HCT116 (cell line): ENCODE results near the gene ASS1. TPM values are rescaled to one million over a fixed set of nuclear protein-coding genes. Genes with fewer than 3 reads are reported as not detected.

Experiments used
- ATAC-seq: fragments of 200-7000 bp; cut with Tn5 transposase; 2 replicates; pipeline ENCODE4 v1.9.1; 2020; ENCODE audit warnings: mild to moderate bottlenecking, moderate library complexity
- BruUV-seq: library from RNA; stranded (reverse); fragments of 400-500 nt; replicated peaks from 2 replicates; lab custom pipeline; 2021; lab: Mats Ljungman, UMichigan
- CTCF ChIA-PET: fragments of 300-600 bp; sonication (Branson Sonifier 250); formaldehyde crosslinking; loops from one replicate; lab custom pipeline; 2021; ENCODE audit warnings: antibody characterized with exemption; lab: Charles Lee
- POLR2A ChIA-PET: fragments of 300-600, 350-600 bp; sonication (Branson Sonifier 250); formaldehyde crosslinking; loops from one replicate; lab custom pipeline; 2021; ENCODE audit warnings: antibody characterized with exemption; lab: Charles Lee
- RAD21 ChIA-PET, 2 experiments: fragments of 300-600 bp; sonication (Branson Sonifier 250); formaldehyde crosslinking; loops; one replicate each; lab custom pipeline; 2023; ENCODE audit warnings: low total read pairs in 2 of 2; ENCODE audit not compliant: uncharacterized antibody in 2 of 2, unreplicated experiment in 2 of 2, low non-redundant PET in 1 of 2; lab: Charles Lee
- DNase-seq: peaks from one replicate; pipeline ENCODE4 v3.0.0-alpha.2; 2010; ENCODE audit warnings: low read depth, low spot score
- H2AFZ ChIP-seq: fragments of 200-600 bp; shearing (Covaris generic), sonication (generic); 2 replicates; pipeline ENCODE4 v1.6.1; 2017; ENCODE audit warnings: low read depth, mixed run types, mixed read lengths, antibody characterized with exemption, low read length; ENCODE audit not compliant: poor library complexity, severe bottlenecking
- H3K27ac ChIP-seq: 2 replicates; pipeline ENCODE4 v1.5.1; 2012; ENCODE audit warnings: low read depth, low read length
- H3K27me3 ChIP-seq: fragments of 200-600 bp; sonication (generic); 2 replicates; pipeline ENCODE4 v1.6.1; 2016; ENCODE audit warnings: mixed run types, low read length, mixed read lengths; ENCODE audit not compliant: insufficient read depth
- H3K36me3 ChIP-seq, 2 experiments: fragments of 200-500 bp in 1 of 2; fragments of 200-600 bp in 1 of 2; sonication (Bioruptor generic) in 1 of 2; sonication (generic) in 1 of 2; 2 replicates each; pipeline versions ENCODE4 v1.5.1 to v1.6.1; 2014 to 2016; ENCODE audit warnings: low read length in 2 of 2, inconsistent platforms in 1 of 2, mixed read lengths in 1 of 2, mixed run types in 1 of 2; ENCODE audit not compliant: insufficient read depth in 2 of 2, control insufficient read depth in 1 of 2
- H3K4me1 ChIP-seq, 2 experiments: fragments of 200-600 bp in 1 of 2; sonication (generic) in 1 of 2; 2 replicates each; pipeline versions ENCODE4 v1.5.1 to v1.6.1; 2012 to 2017; ENCODE audit warnings: low read length in 2 of 2, inconsistent platforms in 1 of 2, mild to moderate bottlenecking in 1 of 2, mixed read lengths in 1 of 2, mixed run types in 1 of 2, moderate library complexity in 1 of 2; ENCODE audit not compliant: insufficient read depth in 2 of 2, control insufficient read depth in 1 of 2
- H3K4me2 ChIP-seq: fragments of 200-600 bp; sonication (generic); 2 replicates; pipeline ENCODE4 v1.6.1; 2017; ENCODE audit warnings: mixed run types, low read length, mixed read lengths
- H3K4me3 ChIP-seq, 2 experiments: fragments of 200-600 bp in 1 of 2; sonication (generic) in 1 of 2; replicated peaks in 1 of 2; 2 replicates each; pipeline ENCODE4 v1.5.1; 2011 to 2016; ENCODE audit warnings: low read length in 2 of 2, control low read depth in 1 of 2, low read depth in 1 of 2, mild to moderate bottlenecking in 1 of 2, mixed read lengths in 1 of 2, mixed run types in 1 of 2
- H3K79me2 ChIP-seq: fragments of 200-600 bp; sonication (generic); 2 replicates; pipeline ENCODE4 v1.6.1; 2017; ENCODE audit warnings: mild to moderate bottlenecking, mixed run types, low read length, moderate library complexity, mixed read lengths; ENCODE audit not compliant: insufficient read depth
- H3K9ac ChIP-seq: fragments of 200-600 bp; sonication (generic); 2 replicates; pipeline ENCODE4 v1.6.1; 2016; ENCODE audit warnings: low read length, mixed read lengths
- H3K9me2 ChIP-seq: fragments of 200-600 bp; sonication (generic), shearing (Covaris generic); 2 replicates; pipeline ENCODE4 v1.6.1; 2017; ENCODE audit warnings: mixed run types, mild to moderate bottlenecking, moderate library complexity; ENCODE audit not compliant: insufficient read depth
- H3K9me3 ChIP-seq, 2 experiments: fragments of 200-500 bp in 1 of 2; fragments of 200-600 bp in 1 of 2; sonication (Bioruptor generic) in 1 of 2; sonication (generic) in 1 of 2; 2 replicates each; pipeline ENCODE4 v1.6.1; 2014 to 2017; ENCODE audit warnings: low read length in 2 of 2, mixed read lengths in 2 of 2, inconsistent platforms in 1 of 2, low read depth in 1 of 2, mild to moderate bottlenecking in 1 of 2, mixed run types in 1 of 2, moderate library complexity in 1 of 2; ENCODE audit not compliant: control insufficient read depth in 1 of 2, insufficient read depth in 1 of 2
- H4K20me1 ChIP-seq: fragments of 200-600 bp; sonication (generic), shearing (Covaris generic); 2 replicates; pipeline ENCODE4 v1.6.1; 2017; ENCODE audit warnings: mixed run types, mild to moderate bottlenecking, moderate library complexity; ENCODE audit not compliant: insufficient read depth
- ATF3 ChIP-seq: IDR thresholded peaks from 2 replicates; pipeline ENCODE4 v1.6.1; 2012
- CBX3 ChIP-seq: IDR thresholded peaks from 2 replicates; pipeline ENCODE4 v1.6.1; 2012; ENCODE audit warnings: low read depth
- CTCF ChIP-seq, 3 experiments: fragments of 200-600 bp in 1 of 3; sonication (generic) in 1 of 3; IDR thresholded peaks in 2 of 3; conservative IDR thresholded peaks in 1 of 3; 2 replicates each; pipeline ENCODE4 v1.5.1; 2012 to 2017; ENCODE audit warnings: low read depth in 2 of 3, low read length in 2 of 3, antibody characterized with exemption in 1 of 3, borderline replicate concordance in 1 of 3, control low read depth in 1 of 3, mild to moderate bottlenecking in 1 of 3, mixed read lengths in 1 of 3, mixed run types in 1 of 3, moderate library complexity in 1 of 3; ENCODE audit not compliant: insufficient read depth in 1 of 3
- ELF1 ChIP-seq: IDR thresholded peaks from 2 replicates; pipeline ENCODE4 v1.6.1; 2012; ENCODE audit warnings: low read depth, borderline replicate concordance
- EZH2 ChIP-seq: fragments of 200-600 bp; sonication (generic); IDR thresholded peaks from 2 replicates; pipeline ENCODE4 v1.6.1; 2017; ENCODE audit warnings: antibody characterized with exemption, mixed run types
- EZH2phosphoT487 ChIP-seq: fragments of 200-600 bp; IDR thresholded peaks from 2 replicates; pipeline ENCODE4 v1.6.1; 2018; ENCODE audit warnings: antibody characterized with exemption, borderline replicate concordance
- FOSL1 ChIP-seq: IDR thresholded peaks from 2 replicates; pipeline ENCODE4 v1.6.1; 2012; ENCODE audit warnings: low read depth
- JUND ChIP-seq: IDR thresholded peaks from 2 replicates; pipeline ENCODE4 v1.6.1; 2012
- MAX ChIP-seq: IDR thresholded peaks from 2 replicates; pipeline ENCODE4 v1.6.1; 2012
- POLR2A ChIP-seq: IDR thresholded peaks from 2 replicates; pipeline ENCODE4 v1.7.0; 2011; ENCODE audit warnings: borderline replicate concordance; ENCODE audit not compliant: insufficient read depth, insufficient read length; ENCODE audit errors: extremely low read depth
- POLR2AphosphoS5 ChIP-seq: IDR thresholded peaks from 2 replicates; pipeline ENCODE4 v1.6.1; 2011; ENCODE audit warnings: mild to moderate bottlenecking, low read depth, low read length, moderate library complexity
- RAD21 ChIP-seq: IDR thresholded peaks from 2 replicates; pipeline ENCODE4 v1.6.1; 2012; ENCODE audit warnings: low read depth, mild to moderate bottlenecking
- SIN3A ChIP-seq: IDR thresholded peaks from 2 replicates; pipeline ENCODE4 v1.6.1; 2012; ENCODE audit warnings: low read depth
- SP1 ChIP-seq: IDR thresholded peaks from 2 replicates; pipeline ENCODE4 v1.6.1; 2012; ENCODE audit warnings: low read depth
- ZBTB33 ChIP-seq: IDR thresholded peaks from 2 replicates; pipeline ENCODE4 v1.6.1; 2011; ENCODE audit warnings: mild to moderate bottlenecking, low read length, moderate library complexity; ENCODE audit not compliant: insufficient replicate concordance; ENCODE audit errors: extremely low read depth
- ZFX ChIP-seq: fragments of 450-650 bp; IDR thresholded peaks from 2 replicates; pipeline ENCODE4 v1.6.1; 2017
- intact Hi-C: fragments of 100-400 bp; cut with micrococcal nuclease; formaldehyde crosslinking; loops from 2 replicates; pipeline ENCODE4 v1.10.0; 2022
- total RNA-seq: library from RNA; stranded (reverse); gene quantifications from one replicate; pipeline ENCODE4 v1.2.1, GENCODE V29; 2021; ENCODE audit not compliant: unreplicated experiment

Gene ASS1
- total RNA-seq, 1 experiment from 2014 or later, result 92.6 TPM

GRCh38 chr9:130486103-130486502 lies 41.3 kb downstream of the ASS1 start:
- Histone ChIP-seq H3K79me2 (no peaks in the 10 kb centered on the region), H3K9ac (no peak overlapping the region), H3K36me3 (no peaks in the 10 kb centered on the region), H3K27me3 (no peaks in the 10 kb centered on the region), H3K27ac (no peak overlapping the region), H2AFZ (no peak overlapping the region), H3K9me3 (no peaks in the 10 kb centered on the region), H3K4me2 (no peak overlapping the region), H3K9me2 (no peaks in the 10 kb centered on the region), H3K4me1 (no peaks in the 10 kb centered on the region), H4K20me1 (no peaks in the 10 kb centered on the region), H3K4me3 (no peak overlapping the region)
- TF ChIP-seq RAD21 (no peak), SIN3A (no peak), MAX (no peak), JUND (no peak), POLR2AphosphoS5 (no peak), EZH2 (no peak), ELF1 (no peak), CBX3 (no peak), FOSL1 (no peak), ATF3 (no peak), POLR2A (no peak), EZH2phosphoT487 (no peak), SP1 (no peak), ZBTB33 (no peak), ZFX (no peak), CTCF (IDR thresholded peaks at IDR 0.05 in 2 of 3, conservative IDR thresholded peaks at IDR 0.05 in 1 of 3; ENCODE audit: borderline replicate concordance in 1 of 3, insufficient read depth in 1 of 3, low read depth in 2 of 3, low read length in 2 of 3) (no peak)
- CTCF ChIA-PET, result no interaction called here
- intact Hi-C loops, result no loop called here
- RAD21 ChIA-PET, result interaction anchor here in 1 of 2 experiments (0.6 to 0.7 kb wide), 2 partner anchors 11 to 59 kb away, joined by 3 to 6 read pairs; no protein-coding TSS in a partner anchor
- BruUV-seq, result no TSS peak
- POLR2A ChIA-PET, result no interaction called here
- DNase-seq (no peak), ATAC-seq (no peak)
